ENCODE results near the gene PDE6G.

DNA sequence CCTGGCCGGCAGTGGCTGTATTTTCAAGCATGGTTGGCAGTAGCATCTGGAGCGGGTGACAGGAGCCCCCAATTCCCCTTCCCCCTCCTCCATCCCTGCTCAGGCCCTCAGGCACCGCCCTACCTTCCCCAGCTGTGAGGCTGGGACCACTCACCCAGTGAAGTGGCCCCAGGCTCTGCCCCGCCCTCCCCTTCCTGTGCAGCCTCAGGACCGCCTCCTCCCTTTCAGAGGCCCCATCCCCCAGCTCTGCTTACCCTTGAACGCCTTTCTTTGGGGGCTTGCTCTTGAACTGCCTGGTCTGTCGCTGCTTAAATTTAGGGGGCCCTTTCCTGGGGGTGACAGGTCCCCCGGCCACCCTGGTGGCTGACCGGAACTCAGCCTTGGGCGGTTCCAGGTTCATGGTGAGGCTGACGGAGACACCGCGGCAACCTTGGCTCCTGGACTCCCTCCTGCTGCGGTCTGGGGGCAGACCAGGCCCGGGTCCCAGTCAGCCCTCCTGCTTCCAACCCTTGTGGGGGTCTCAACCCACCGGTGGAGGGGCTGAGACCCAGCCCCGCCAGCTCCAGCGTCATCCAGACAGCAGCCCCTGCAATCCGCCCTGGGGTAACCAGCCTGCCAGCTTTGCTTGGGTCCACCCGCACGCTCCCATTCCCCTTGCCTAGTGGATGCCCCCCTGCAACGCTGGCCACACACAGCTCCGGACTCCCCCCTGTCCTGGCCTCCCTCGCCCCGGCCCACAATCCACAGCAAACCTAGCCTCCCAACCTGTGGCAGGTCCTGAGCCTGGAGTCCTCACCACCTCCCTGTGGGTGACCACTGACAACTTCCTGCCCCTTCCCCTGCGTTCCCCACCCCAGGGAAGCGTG is 3.2 kb downstream of the PDE6G start:
- TF ChIP-seq, protein P1, sequence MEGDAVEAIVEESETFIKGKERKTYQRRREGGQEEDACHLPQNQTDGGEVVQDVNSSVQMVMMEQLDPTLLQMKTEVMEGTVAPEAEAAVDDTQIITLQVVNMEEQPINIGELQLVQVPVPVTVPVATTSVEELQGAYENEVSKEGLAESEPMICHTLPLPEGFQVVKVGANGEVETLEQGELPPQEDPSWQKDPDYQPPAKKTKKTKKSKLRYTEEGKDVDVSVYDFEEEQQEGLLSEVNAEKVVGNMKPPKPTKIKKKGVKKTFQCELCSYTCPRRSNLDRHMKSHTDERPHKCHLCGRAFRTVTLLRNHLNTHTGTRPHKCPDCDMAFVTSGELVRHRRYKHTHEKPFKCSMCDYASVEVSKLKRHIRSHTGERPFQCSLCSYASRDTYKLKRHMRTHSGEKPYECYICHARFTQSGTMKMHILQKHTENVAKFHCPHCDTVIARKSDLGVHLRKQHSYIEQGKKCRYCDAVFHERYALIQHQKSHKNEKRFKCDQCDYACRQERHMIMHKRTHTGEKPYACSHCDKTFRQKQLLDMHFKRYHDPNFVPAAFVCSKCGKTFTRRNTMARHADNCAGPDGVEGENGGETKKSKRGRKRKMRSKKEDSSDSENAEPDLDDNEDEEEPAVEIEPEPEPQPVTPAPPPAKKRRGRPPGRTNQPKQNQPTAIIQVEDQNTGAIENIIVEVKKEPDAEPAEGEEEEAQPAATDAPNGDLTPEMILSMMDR (IDR thresholded peaks at IDR 0.05; ENCODE audit: extremely low read depth in 1 of 2, insufficient read depth in 1 of 2, low read depth in 1 of 2, low read length in 2 of 2): no peak
- TF ChIP-seq POLR2AphosphoS5 (IDR thresholded peaks at IDR 0.05; ENCODE audit: insufficient read depth, low read depth, low read length): no peak
- no peak for TF ChIP-seq POLR2A (IDR thresholded peaks at IDR 0.05; ENCODE audit: low read depth, low read length)
- TF ChIP-seq, protein P2, sequence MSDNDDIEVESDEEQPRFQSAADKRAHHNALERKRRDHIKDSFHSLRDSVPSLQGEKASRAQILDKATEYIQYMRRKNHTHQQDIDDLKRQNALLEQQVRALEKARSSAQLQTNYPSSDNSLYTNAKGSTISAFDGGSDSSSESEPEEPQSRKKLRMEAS (IDR thresholded peaks at IDR 0.05; ENCODE audit: insufficient read depth, insufficient read length): no peak
- TF ChIP-seq JUN (IDR thresholded peaks at IDR 0.05; ENCODE audit: borderline replicate concordance, insufficient read depth, insufficient read length, low read depth): no peak
- no peak for TF ChIP-seq EZH2 (IDR thresholded peaks at IDR 0.05; ENCODE audit: borderline replicate concordance, low read depth, low read length, severe bottlenecking)
- no peak for TF ChIP-seq MYC (IDR thresholded peaks at IDR 0.05; ENCODE audit: low read depth, low read length)
- TF ChIP-seq GATA2 (IDR thresholded peaks at IDR 0.05; ENCODE audit: insufficient read depth, insufficient read length, low read depth, low read length): no peak
- no peak for TF ChIP-seq FOS (IDR thresholded peaks at IDR 0.05; ENCODE audit: borderline replicate concordance, insufficient read depth, low read length)

Measured in endothelial cell of umbilical vein (primary cell).